GM13976 (cell line): Measurements from ENCODE around the gene ZNF48.

Experiments used
- DNase-seq: peaks from one replicate; pipeline ENCODE4 v3.0.0; 2012; ENCODE audit warnings: low spot score
- in situ Hi-C: fragments of 300-500 bp; cut with MboI; formaldehyde crosslinking; loops from one replicate; pipeline ENCODE4 v1.12.0; 2022; ENCODE audit warnings: low sequenced_read_pairs, mixed read lengths, inconsistent platforms; ENCODE audit not compliant: unreplicated experiment
- TF ChIP-seq, protein P1 (sequence below): IDR thresholded peaks from 2 replicates; pipeline ENCODE4 v1.5.1; 2012; ENCODE audit warnings: borderline replicate concordance, mild to moderate bottlenecking; ENCODE audit not compliant: insufficient read depth; ENCODE audit errors: extremely low read depth, missing control alignments, control extremely low read depth

Gene ZNF48

DNA sequence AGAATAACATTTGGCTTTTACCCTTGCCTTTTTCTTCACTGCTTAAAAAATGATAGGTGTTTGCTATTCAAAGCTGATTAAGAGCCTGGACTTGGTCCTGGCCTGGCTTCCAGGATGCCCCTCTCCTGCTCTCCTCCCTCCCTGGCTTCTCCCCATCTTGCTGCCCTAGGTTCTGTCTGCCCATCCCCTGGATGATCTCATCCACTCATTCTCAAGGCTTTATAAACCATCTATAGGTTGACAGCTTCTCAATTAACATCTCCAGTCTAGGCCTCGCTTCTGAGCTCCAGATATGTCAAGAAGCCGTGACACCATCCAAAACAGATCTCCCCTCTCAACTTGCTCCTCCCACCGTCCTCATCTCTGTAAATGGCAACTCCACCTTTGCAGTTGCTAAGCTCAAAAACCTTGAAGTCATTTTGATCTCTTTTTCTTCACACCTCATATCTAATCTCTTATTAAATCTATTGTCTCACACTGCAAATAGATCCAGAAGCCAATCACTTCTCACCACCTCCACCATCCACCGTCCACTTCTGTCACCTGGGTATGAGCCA lies 20.9 kb downstream of the ZNF48 start:
- DNase-seq = no peak
- TF ChIP-seq, protein P1, sequence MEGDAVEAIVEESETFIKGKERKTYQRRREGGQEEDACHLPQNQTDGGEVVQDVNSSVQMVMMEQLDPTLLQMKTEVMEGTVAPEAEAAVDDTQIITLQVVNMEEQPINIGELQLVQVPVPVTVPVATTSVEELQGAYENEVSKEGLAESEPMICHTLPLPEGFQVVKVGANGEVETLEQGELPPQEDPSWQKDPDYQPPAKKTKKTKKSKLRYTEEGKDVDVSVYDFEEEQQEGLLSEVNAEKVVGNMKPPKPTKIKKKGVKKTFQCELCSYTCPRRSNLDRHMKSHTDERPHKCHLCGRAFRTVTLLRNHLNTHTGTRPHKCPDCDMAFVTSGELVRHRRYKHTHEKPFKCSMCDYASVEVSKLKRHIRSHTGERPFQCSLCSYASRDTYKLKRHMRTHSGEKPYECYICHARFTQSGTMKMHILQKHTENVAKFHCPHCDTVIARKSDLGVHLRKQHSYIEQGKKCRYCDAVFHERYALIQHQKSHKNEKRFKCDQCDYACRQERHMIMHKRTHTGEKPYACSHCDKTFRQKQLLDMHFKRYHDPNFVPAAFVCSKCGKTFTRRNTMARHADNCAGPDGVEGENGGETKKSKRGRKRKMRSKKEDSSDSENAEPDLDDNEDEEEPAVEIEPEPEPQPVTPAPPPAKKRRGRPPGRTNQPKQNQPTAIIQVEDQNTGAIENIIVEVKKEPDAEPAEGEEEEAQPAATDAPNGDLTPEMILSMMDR = no peak
- in situ Hi-C loops = loop anchor here (25.0 kb wide), 2 partner anchors 229 to 304 kb away; partner anchors contain the start of genes BOLA2B, CORO1A, GDPD3 and MAPK3

DNA sequence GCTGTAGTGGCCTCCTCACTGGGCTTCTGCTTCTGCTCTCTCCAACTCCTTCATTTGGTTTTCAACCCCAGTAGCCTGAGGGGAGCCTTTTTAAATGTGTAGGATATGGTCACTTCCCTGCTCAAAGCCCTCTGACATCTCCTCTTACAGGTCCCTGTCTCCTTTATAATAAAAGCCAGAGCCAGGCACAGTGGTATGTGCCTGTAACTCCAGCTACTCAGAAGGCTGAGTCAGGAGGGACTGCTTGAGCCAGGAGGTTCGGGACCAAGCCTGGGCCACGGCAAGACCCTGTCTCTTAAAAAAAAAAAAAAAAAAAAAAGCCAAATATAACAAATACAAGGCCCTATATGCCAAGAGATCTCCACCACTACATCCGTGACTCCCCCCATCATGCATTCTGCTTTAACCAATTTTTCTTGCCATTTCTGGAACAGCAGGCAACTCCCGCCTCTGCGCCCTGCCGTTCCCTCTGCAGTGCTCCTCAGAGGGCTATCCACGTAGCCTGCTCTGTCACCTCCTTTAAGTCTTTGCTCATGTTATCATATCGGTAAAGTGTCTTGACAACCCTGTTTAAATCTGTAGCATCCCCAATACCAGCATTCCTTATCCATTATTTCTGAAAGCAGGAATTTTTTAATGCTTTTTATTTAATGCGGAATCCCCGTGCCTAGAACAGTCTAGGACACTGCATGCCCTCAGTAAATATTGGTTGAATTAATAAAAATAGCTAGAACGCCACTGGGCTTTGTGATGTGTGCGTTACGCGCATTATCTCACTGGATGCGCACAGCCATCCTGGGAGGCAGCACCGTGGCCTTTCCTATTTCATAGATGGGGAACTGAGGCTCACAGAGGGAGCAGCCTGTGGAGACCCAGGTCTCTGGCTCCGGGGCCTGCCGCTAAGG lies 21.7 kb downstream of the ZNF48 start:
- TF ChIP-seq, protein P1 = no peak
- in situ Hi-C loops = loop anchor here (25.0 kb wide), 2 partner anchors 230 to 305 kb away; partner anchors contain the start of genes BOLA2B, CORO1A, GDPD3 and MAPK3
- DNase-seq = no peak

DNA sequence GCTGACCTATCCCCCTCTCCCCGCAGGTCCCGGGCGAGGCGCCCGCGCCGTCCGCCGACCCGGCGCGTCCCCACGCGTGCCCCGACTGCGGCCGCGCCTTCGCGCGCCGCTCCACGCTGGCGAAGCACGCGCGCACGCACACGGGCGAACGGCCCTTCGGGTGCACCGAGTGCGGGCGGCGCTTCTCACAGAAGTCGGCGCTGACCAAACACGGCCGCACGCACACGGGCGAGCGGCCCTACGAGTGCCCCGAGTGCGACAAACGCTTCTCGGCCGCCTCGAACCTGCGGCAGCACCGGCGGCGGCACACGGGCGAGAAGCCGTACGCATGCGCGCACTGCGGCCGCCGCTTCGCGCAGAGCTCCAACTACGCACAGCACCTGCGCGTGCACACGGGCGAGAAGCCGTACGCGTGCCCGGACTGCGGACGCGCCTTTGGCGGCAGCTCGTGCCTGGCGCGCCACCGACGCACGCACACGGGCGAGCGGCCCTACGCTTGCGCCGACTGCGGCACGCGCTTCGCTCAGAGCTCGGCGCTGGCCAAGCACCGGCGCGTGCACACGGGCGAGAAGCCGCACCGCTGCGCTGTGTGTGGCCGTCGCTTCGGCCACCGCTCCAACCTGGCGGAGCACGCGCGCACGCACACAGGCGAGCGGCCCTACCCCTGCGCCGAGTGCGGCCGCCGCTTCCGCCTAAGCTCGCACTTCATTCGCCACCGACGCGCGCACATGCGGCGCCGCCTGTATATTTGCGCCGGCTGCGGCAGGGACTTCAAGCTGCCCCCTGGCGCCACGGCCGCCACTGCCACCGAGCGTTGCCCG lies 22.5 kb downstream of the ZNF48 start:
- TF ChIP-seq, protein P1 = no peak
- in situ Hi-C loops = loop anchor here (25.0 kb wide), 2 partner anchors 230 to 305 kb away; partner anchors contain the start of genes BOLA2B, CORO1A, GDPD3 and MAPK3
- peak; percentile 93 for DNase-seq

DNA sequence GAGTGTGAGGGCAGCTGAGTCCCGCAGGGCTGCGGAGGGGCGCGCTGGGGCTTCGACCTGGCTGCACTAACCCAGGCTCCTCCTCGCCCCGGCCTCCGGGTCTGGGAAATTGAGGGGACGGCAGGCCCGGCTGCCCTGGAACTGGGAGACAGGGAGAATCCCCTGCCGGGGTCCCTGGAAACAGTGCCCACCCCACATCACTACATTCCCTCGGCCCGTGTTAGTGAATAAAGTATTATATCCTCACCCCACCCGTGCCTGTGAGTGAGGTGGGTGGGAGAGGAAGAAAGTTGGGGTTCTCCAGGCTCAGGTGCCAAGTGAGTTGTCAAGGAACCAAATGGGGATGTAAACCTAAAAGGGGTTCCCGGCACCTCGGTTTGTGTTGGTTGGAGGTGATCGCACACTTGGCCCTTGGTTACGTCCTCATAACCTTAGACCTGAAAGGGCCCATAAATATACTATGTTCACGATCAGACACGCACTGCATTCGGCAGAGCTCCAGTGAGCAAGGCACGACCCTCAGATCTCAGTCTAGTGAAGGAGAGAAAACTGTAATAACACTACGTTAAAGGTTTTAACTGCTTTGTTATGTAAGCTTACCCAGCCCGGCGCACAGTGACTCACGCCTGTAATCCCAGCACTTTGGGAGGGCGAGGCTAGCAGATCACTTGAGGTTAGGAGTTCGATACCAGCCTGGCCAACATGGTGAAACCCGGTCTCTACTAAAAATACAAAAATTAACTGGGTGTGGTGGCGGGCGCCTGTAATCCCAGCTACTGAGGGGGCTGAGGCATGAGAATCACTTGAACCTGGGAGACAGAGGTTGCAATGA lies 23.3 kb downstream of the ZNF48 start:
- in situ Hi-C loops = loop anchor here (25.0 kb wide), 2 partner anchors 231 to 306 kb away; partner anchors contain the start of genes BOLA2B, CORO1A, GDPD3 and MAPK3
- DNase-seq = no peak
- TF ChIP-seq, protein P1 = no peak

DNA sequence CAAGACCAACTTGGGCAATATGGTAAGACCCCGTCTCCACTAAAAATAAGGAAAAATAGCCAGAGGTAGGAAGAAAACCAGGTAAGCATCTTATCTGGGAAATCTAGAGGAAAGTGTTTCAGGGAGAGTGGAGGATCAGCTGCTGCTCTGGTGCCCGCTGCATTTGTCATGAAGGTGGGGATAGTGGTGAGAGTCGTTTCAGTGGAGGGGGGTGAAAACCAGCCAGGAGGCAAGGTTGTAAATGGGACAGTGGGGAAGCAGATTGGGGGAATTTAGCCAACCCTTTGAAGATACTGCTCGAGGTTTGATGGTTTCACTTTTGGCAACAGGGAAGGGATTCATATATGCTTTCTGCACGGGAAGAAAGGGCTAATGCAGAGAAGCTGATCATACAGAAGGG lies 25.8 kb downstream of the ZNF48 start:
- TF ChIP-seq, protein P1 = no peak
- in situ Hi-C loops = loop anchor here (25.0 kb wide), 2 partner anchors 234 to 309 kb away; partner anchors contain the start of genes BOLA2B, CORO1A, GDPD3 and MAPK3
- no peak for DNase-seq
